Measurements from ENCODE around the gene DPP3.

The DPP3 gene

DNA sequence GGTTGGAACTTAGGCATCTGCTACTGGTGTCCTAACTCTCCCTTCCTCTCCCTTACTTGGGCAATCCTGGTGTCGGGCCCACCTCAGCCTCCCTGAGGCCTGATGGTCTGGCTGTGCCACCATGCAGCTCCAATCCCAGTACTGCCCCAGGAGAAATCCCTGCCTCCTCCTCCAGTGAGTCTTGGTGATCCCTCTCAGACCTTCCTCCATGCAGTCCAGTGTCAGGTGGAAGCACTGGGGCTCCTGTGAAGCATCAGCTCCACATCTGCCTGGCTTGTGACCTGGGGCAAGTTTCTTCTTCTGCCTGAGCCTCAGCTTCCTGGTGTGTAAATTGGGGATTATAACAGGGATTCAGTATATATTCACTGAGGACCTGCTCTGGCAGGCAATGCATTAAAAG is 15.3 kb upstream of the DPP3 start:
- no peak for DNase-seq (ENCODE audit: low read depth in 2 of 2, low spot score in 1 of 2)

GRCh38 chr11:66465373-66466224 is 14.6 kb upstream of the DPP3 start:
- no peak for DNase-seq (ENCODE audit: low read depth in 2 of 2, low spot score in 1 of 2)

DNA sequence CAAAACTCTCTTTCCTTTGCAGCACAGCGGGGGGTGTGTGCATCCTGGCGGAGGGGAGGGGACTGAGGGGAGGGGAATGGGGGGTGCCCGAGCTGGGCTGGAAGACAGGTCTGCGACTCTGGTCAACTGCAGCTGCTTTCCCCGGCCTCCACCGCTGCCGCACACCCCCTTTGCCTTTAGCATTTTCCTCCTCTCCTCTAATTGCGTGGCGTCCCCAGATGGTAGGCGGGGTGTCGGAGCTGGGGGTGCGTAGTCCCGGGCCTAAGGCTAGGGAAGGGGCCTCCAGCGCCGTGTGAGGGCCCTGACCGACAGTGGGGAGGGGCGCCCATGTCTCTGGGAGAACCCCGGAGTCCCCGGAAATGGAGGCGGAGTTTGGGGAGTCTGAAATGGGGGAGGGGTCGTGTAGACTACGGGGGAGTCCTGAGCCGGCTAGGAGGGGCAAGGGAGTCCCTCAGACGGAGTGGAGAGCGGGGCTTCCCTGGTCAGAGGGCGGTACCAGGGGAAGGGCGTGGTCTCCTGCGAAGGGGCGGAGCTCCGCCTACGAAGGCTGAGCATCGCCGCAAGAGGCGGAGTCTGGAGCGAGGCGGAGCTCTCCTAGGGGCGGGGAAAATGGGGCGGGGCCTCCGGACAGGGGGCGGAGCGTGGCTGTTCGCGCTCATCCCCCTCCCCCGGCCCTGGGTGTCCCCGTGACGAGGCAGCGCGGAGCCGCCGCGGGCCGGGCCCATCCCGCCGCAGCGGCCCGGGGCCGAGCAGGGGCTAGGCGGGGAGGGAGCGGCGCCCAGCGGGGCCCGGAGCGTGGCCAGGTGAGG is 13.8 kb upstream of the DPP3 start, which contains the start of gene PELI3:
Gene PELI3 (plus strand): TSS at position 681 of the 809 bp plus-strand sequence. CDS start 1,224 bp downstream, outside the sequence.
- DNase-seq (ENCODE audit: low read depth in 2 of 2, low spot score in 1 of 2) = peak; percentile 91 to 92

GRCh38 chr11:66467034-66467659 is 13.1 kb upstream of the DPP3 start:
- DNase-seq (ENCODE audit: low read depth in 2 of 2, low spot score in 1 of 2) = no peak

DNA sequence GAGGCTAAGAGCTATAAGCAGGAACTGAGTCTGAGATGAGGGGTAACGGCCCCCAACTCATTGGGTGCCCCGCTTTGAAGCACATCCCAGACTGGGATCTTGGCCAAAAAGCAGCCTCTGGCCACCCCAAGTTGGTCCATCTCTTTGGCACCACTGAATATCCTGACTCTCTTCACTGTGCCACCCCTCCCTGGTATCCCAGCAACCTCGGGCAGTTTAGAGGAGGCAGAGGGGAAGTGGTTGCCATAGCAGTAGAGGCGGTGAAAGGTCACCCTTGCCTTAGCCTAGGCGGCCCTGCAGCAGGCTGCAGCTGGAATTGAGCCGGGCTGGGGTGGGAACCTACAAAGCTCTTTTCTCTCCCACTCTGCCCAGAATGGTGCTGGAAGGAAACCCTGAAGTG is 12.5 kb upstream of the DPP3 start:
- DNase-seq (ENCODE audit: low read depth in 2 of 2, low spot score in 1 of 2) = no peak

DNA sequence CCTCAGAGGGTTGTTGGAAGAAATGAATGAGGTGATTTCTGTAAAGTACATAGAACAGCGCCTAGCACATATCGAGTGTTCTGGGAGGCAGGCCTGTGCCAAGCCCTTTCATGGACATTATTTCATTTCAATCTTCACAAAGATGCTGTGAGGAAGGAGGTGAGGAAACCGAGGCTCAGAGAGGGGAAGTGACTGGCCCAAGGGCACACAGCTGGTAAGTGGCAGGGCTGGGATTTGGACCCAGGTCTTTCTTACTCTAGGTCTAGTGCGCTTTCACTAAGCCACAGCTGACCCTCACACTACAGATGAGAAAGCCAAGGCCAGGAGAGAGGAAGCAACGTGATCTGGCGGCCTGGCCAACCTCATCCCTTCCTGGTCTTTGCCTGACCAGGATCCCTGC is 11.5 kb upstream of the DPP3 start:
- DNase-seq (ENCODE audit: low read depth in 2 of 2, low spot score in 1 of 2) = no peak

- no peak for DNase-seq (ENCODE audit: low read depth in 2 of 2, low spot score in 1 of 2)
Measured at GRCh38 chr11:66469441-66469840, 10.8 kb upstream of the DPP3 start.

DNA sequence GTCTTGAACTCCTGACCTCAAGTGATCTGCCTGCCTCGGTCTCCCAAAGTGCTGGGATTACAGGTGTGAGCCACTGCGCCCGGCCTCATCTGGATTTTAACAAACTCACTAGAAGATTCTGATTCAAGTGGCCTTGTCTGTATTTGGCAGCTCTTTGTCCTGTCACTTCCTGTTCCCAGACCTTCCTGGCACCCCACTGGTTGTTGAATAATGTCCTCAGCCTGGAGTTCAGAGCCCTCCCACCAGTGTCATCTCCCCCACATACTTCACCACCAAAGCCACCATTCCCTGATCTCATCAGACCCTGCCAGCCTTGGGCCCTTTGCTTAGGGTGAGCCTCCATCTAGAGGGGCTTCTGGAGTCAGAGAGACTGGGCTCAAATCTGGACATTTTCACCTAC is 10.2 kb upstream of the DPP3 start:
- no peak for DNase-seq (ENCODE audit: low read depth in 2 of 2, low spot score in 1 of 2)

GRCh38 chr11:66471142-66471541 is 9.1 kb upstream of the DPP3 start:
- no peak for DNase-seq (ENCODE audit: low read depth in 2 of 2, low spot score in 1 of 2)

DNA sequence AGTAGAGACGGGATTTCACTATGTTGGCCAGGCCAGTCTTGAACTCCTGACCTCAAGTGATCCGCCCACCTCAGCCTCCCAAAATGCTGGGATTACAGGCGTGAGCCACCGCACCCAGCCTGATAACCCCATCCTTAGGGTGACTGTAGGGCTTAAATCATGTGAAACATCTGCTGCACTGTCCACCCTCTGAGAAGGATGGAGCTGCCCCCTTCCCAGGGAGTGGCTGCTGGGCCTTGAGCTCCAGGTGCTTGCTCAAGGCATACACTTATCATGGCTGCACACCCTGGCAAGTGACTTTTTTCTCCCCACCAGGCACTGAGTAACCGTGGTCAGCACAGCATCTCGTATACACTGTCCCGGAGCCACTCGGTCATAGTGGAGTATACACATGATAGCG is 8.2 kb upstream of the DPP3 start:
- no peak for DNase-seq (ENCODE audit: low read depth in 2 of 2, low spot score in 1 of 2)

DNA sequence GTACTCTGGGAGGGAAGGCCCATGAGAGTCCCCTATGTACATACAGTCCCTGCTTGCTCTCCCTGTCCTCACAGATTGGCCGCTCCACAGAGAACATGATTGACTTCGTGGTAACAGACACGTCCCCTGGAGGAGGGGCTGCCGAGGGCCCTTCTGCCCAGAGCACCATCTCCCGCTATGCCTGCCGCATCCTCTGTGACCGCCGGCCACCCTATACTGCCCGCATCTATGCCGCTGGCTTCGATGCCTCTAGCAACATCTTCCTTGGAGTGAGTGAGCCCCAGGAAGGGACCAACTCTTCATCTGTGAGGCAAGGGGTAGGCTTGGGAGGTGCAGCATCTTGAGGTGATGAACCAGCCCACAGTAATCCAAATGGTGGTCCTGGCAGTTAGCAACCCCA is 7.1 kb upstream of the DPP3 start:
- no peak for DNase-seq (ENCODE audit: low read depth in 2 of 2, low spot score in 1 of 2)

DNA sequence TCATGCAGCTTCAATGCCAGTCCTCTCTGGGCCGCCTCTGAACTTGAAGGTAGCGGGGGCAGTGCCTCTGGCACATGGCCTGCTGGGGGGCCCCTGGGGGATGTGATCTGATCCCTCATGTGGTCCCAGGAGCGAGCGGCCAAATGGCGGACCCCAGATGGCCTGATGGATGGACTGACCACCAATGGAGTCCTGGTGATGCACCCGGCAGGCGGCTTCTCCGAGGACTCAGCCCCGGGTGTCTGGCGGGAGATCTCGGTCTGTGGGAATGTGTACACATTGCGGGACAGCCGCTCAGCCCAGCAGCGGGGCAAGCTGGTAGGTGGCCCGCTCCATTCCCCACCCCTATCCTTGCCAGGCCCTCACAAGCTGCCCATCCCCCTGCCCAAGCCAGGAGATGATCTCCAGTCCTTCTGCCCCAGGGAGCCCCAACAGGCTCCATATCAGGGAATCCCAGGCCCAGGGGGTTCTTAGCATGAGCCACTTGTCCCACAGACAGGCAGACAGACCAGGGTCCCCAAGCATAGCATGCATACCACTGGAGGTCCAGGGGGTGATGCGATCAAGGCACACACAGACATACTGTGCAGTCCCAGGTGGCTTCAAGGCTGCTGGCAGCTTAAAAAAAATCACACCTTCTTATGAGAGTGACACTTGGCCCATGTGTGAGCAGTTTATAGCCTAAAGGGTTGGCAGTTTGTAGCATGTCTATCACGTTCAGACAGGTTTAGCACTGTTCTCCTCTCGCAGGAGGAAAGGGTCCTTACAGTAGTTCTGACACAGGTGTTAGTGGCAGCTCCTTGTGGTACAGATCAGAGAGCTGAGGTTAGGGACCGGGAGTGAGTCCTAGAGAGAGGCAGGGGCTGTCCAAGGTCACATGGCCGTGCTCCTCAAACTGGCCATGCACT is 6.4 kb upstream of the DPP3 start:
- DNase-seq (ENCODE audit: low read depth in 2 of 2, low spot score in 1 of 2) = no peak

- no peak for DNase-seq (ENCODE audit: low read depth in 2 of 2, low spot score in 1 of 2)
Measured at GRCh38 chr11:66475349-66476172, 4.7 kb upstream of the DPP3 start.

GRCh38 chr11:66476173-66476840 is 3.9 kb upstream of the DPP3 start:
- DNase-seq (ENCODE audit: low read depth in 2 of 2, low spot score in 1 of 2) = no peak

DNA sequence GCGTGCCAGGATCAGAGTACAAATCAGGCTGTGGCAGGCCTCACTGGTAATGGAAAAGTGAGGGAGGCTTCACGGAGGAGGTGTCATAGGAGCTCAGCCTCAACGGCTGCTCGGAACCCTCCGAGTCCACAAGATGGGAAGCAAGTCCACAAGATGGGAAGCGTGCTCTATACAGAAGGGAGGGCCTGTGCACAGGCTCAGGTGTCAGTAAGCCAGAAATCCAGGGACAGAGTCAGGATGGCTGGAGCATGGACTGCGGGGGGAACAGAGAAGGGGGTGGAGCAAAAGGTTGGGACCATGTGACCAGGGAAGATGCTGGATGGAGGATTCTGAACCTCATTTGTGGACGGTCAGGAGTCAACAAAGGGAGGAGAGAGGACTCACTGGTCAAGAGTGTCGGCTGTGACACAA is 3.4 kb upstream of the DPP3 start:
- no peak for DNase-seq (ENCODE audit: low read depth in 2 of 2, low spot score in 1 of 2)

- no peak for DNase-seq (ENCODE audit: low read depth in 2 of 2, low spot score in 1 of 2)
Measured at GRCh38 chr11:66477263-66478201, 2.7 kb upstream of the DPP3 start.

DNA sequence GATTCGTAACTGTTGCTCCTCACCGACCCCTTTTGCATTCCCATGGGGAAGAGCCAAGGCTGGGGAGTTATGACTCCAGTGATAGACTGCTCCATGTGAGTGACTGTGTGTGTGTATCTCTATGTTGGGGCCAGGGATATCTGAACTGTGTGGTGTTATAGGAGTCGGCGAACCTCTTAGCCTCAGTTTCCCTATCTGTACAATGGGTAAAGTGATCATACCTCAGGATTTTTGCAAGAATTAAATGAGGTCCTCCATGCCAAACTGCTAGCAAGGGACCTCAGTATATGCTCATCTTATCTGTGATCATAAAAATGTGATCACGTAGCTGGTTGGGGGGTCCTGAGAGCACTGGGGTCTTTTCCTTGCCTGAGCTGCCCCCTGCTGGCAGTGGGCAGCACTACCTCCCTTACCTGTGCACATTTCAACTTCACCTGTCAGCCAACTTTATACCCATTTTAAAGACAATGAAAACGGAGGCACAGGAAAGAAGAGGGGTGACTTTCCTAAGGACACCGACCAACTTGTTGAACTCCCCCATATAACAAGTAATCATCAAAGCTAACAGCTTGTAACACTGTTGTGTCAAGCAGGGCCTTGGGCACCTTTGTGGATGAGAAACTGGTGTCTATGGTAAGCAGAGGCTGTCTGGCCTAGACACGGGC is 1.4 kb upstream of the DPP3 start:
- no peak for DNase-seq (ENCODE audit: low read depth in 2 of 2, low spot score in 1 of 2)

All from stimulated activated CD8-positive, alpha-beta memory T cell treated with anti-CD3 and anti-CD28 coated beads, Interleukin-4, amount 100 ng/mL, for 1 hour (primary cell).